ENCODE data around the gene KLHL22.
"Not testable (repeated sequence)": the region's sequence is repeated elsewhere in the genome, so short reads cannot be mapped to it uniquely, and the experiment has no call there.

The KLHL22 gene

GRCh38 chr22:20475569-20475968 is 20.0 kb downstream of the KLHL22 start:
- not testable (repeated sequence) for H3K36me3 ChIP-seq (ENCODE audit: insufficient read depth, low read length); H3K9me3 ChIP-seq (ENCODE audit: control insufficient read depth, insufficient read depth, low read length); H3K4me1 ChIP-seq (ENCODE audit: insufficient read depth, low read length); H3K9ac ChIP-seq (ENCODE audit: low read depth, low read length)

GRCh38 chr22:20475115-20475436 is 20.5 kb downstream of the KLHL22 start:
- Histone ChIP-seq H3K9ac (ENCODE audit: low read depth, low read length) (no peak overlapping the region), H3K36me3 (ENCODE audit: insufficient read depth, low read length) (no peaks in the 10 kb centered on the region)

GRCh38 chr22:20472629-20473442 is 22.8 kb downstream of the KLHL22 start:
- H3K9me3 ChIP-seq (ENCODE audit: control insufficient read depth, insufficient read depth, low read length) = no peaks in the 10 kb centered on the region
- no peaks in the 10 kb centered on the region for H3K4me1 ChIP-seq (ENCODE audit: insufficient read depth, low read length)
- H3K9ac ChIP-seq (ENCODE audit: low read depth, low read length) = no peak overlapping the region
- peaks cover 2% of the 10 kb centered on the region; the same call in 1 of the 2 replicates for H3K36me3 ChIP-seq (ENCODE audit: insufficient read depth, low read length)

More at GRCh38 chr22:20475115-20475436, 20.5 kb downstream of the KLHL22 start:
- no peaks in the 10 kb centered on the region for H3K4me1 ChIP-seq (ENCODE audit: insufficient read depth, low read length)
- H3K9me3 ChIP-seq (ENCODE audit: control insufficient read depth, insufficient read depth, low read length) = no peaks in the 10 kb centered on the region

GRCh38 chr22:20471126-20471833 is 24.3 kb downstream of the KLHL22 start:
- H3K9me3 ChIP-seq (ENCODE audit: control insufficient read depth, insufficient read depth, low read length) = no peaks in the 10 kb centered on the region
- H3K9ac ChIP-seq (ENCODE audit: low read depth, low read length) = no peak overlapping the region
- peaks cover 6% of the 10 kb centered on the region; the same call in 1 of the 2 replicates for H3K36me3 ChIP-seq (ENCODE audit: insufficient read depth, low read length)
- H3K4me1 ChIP-seq (ENCODE audit: insufficient read depth, low read length) = no peaks in the 10 kb centered on the region

- not testable (repeated sequence) for H3K9ac ChIP-seq (ENCODE audit: low read depth, low read length); H3K36me3 ChIP-seq (ENCODE audit: insufficient read depth, low read length); H3K4me1 ChIP-seq (ENCODE audit: insufficient read depth, low read length); H3K9me3 ChIP-seq (ENCODE audit: control insufficient read depth, insufficient read depth, low read length)
Measured at GRCh38 chr22:20470525-20470924, 25.1 kb downstream of the KLHL22 start.

- Histone ChIP-seq H3K9me3 (ENCODE audit: control insufficient read depth, insufficient read depth, low read length) (no peaks in the 10 kb centered on the region), H3K4me1 (ENCODE audit: insufficient read depth, low read length) (no peaks in the 10 kb centered on the region), H3K9ac (ENCODE audit: low read depth, low read length) (no peak overlapping the region), H3K36me3 (ENCODE audit: insufficient read depth, low read length) (peaks cover 6% of the 10 kb centered on the region; the same call in 1 of the 2 replicates)
Measured at GRCh38 chr22:20469110-20469868, 26.3 kb downstream of the KLHL22 start.

- Histone ChIP-seq H3K4me1 (ENCODE audit: insufficient read depth, low read length) (no peaks in the 10 kb centered on the region), H3K9ac (ENCODE audit: low read depth, low read length) (no peak overlapping the region), H3K36me3 (ENCODE audit: insufficient read depth, low read length) (peaks cover 6% of the 10 kb centered on the region; the same call in 1 of the 2 replicates), H3K9me3 (ENCODE audit: control insufficient read depth, insufficient read depth, low read length) (no peaks in the 10 kb centered on the region)
Measured at GRCh38 chr22:20466659-20467379, 28.8 kb downstream of the KLHL22 start.

- Histone ChIP-seq H3K9ac (ENCODE audit: low read depth, low read length) (no peak overlapping the region), H3K36me3 (ENCODE audit: insufficient read depth, low read length) (peaks cover 6% of the 10 kb centered on the region; the same call in 1 of the 2 replicates), H3K4me1 (ENCODE audit: insufficient read depth, low read length) (no peaks in the 10 kb centered on the region), H3K9me3 (ENCODE audit: control insufficient read depth, insufficient read depth, low read length) (no peaks in the 10 kb centered on the region)
Measured at GRCh38 chr22:20465759-20466077, 29.9 kb downstream of the KLHL22 start.

- H3K9me3 ChIP-seq (ENCODE audit: control insufficient read depth, insufficient read depth, low read length) = no peaks in the 10 kb centered on the region
Measured at GRCh38 chr22:20464912-20465758, 30.5 kb downstream of the KLHL22 start.

GRCh38 chr22:20464096-20464614 is 31.4 kb downstream of the KLHL22 start:
- Histone ChIP-seq H3K9me3 (ENCODE audit: control insufficient read depth, insufficient read depth, low read length) (no peaks in the 10 kb centered on the region), H3K4me1 (ENCODE audit: insufficient read depth, low read length) (no peaks in the 10 kb centered on the region), H3K36me3 (ENCODE audit: insufficient read depth, low read length) (peaks cover 6% of the 10 kb centered on the region; the same call in 1 of the 2 replicates), H3K9ac (ENCODE audit: low read depth, low read length) (no peak overlapping the region)

More at GRCh38 chr22:20464912-20465758, 30.5 kb downstream of the KLHL22 start:
- H3K9ac ChIP-seq (ENCODE audit: low read depth, low read length) = no peak overlapping the region
- H3K4me1 ChIP-seq (ENCODE audit: insufficient read depth, low read length) = no peaks in the 10 kb centered on the region
- peaks cover 6% of the 10 kb centered on the region; the same call in 1 of the 2 replicates for H3K36me3 ChIP-seq (ENCODE audit: insufficient read depth, low read length)

GRCh38 chr22:20463324-20464095 is 32.1 kb downstream of the KLHL22 start:
- Histone ChIP-seq H3K9me3 (ENCODE audit: control insufficient read depth, insufficient read depth, low read length) (no peaks in the 10 kb centered on the region), H3K9ac (ENCODE audit: low read depth, low read length) (no peak overlapping the region), H3K4me1 (ENCODE audit: insufficient read depth, low read length) (no peaks in the 10 kb centered on the region), H3K36me3 (ENCODE audit: insufficient read depth, low read length) (peaks cover 6% of the 10 kb centered on the region; the same call in 1 of the 2 replicates)

GRCh38 chr22:20459862-20460261 is 35.7 kb downstream of the KLHL22 start:
- Histone ChIP-seq H3K4me1 (ENCODE audit: insufficient read depth, low read length) (no peaks in the 10 kb centered on the region), H3K9ac (ENCODE audit: low read depth, low read length) (no peak overlapping the region), H3K36me3 (ENCODE audit: insufficient read depth, low read length) (no peaks in the 10 kb centered on the region), H3K9me3 (ENCODE audit: control insufficient read depth, insufficient read depth, low read length) (no peaks in the 10 kb centered on the region)

GRCh38 chr22:20459152-20459542 is 36.4 kb downstream of the KLHL22 start:
- Histone ChIP-seq H3K4me1 (ENCODE audit: insufficient read depth, low read length) (no peaks in the 10 kb centered on the region), H3K9me3 (ENCODE audit: control insufficient read depth, insufficient read depth, low read length) (no peaks in the 10 kb centered on the region), H3K9ac (ENCODE audit: low read depth, low read length) (no peak overlapping the region), H3K36me3 (ENCODE audit: insufficient read depth, low read length) (no peaks in the 10 kb centered on the region)
